Prostate gland (tissue), 2 donors: Measurements from ENCODE around the gene GPX3. TPM values are rescaled to one million over a fixed set of nuclear protein-coding genes. Genes with fewer than 3 reads are reported as not detected.

ENCODE experiments used
- DNase-seq: peaks from one replicate; pipeline ENCODE4 v3.0.0-alpha.2; 2019; ENCODE audit warnings: low spot score
- H3K27ac ChIP-seq, 2 donors: fragments of 200-600 bp; sonication (generic); 2 replicates each; pipeline ENCODE4 v1.5.1; 2017 to 2019
- H3K27me3 ChIP-seq: fragments of 200-600 bp; sonication (generic); replicated peaks from 2 replicates; pipeline ENCODE4 v1.5.1; 2019; ENCODE audit not compliant: insufficient read depth
- H3K36me3 ChIP-seq, 2 donors: fragments of 200-600 bp; sonication (generic); 1 replicate in 1 of 2; 2 replicates in 1 of 2; pipeline versions ENCODE4 v1.5.1 to v1.8.1; 2017 to 2019
- H3K4me1 ChIP-seq: fragments of 200-600 bp; sonication (generic); replicated peaks from 2 replicates; pipeline ENCODE4 v1.5.1; 2019
- H3K4me3 ChIP-seq, 2 donors: fragments of 200-600 bp; sonication (generic); 2 replicates each; pipeline ENCODE4 v1.5.1; 2017 to 2019
- H3K9me3 ChIP-seq: fragments of 200-600 bp; sonication (generic); 2 replicates; pipeline ENCODE4 v1.5.1; 2017
- POLR2A ChIP-seq: fragments of 450-650 bp; IDR thresholded peaks from one replicate; pipeline ENCODE4 v1.6.1; 2016; ENCODE audit warnings: antibody characterized with exemption, mild to moderate bottlenecking
- POLR2AphosphoS5 ChIP-seq: sonication (generic); formaldehyde crosslinking; IDR thresholded peaks from one replicate; pipeline ENCODE4 v1.6.1; 2017; ENCODE audit warnings: antibody characterized with exemption
- WGBS: methylation state at CpG from one replicate; pipeline ENCODE4 v1.1.5; 2018; 5-methylcytosine and 5-hydroxymethylcytosine counted together
- intact Hi-C: fragments of 100-400 bp; cut with DNase I; formaldehyde crosslinking; loops from one replicate; pipeline ENCODE4 v1.14.2; 2022
- total RNA-seq, 2 donors: library from RNA; depleted of rRNA; stranded (reverse); fragments of >200 nt; gene quantifications; one replicate each; pipeline ENCODE4 v1.1.0, GENCODE V29; 2016
- TF ChIP-seq, protein P1 (sequence below), 4 experiments: fragments of 200-600 bp in 2 of 4; fragments of 450-650 bp in 2 of 4; sonication (generic) in 2 of 4; IDR thresholded peaks; 1 replicate in 3 of 4; 2 replicates in 1 of 4; pipeline ENCODE4 v1.5.1; 2016 to 2019; ENCODE audit warnings: antibody characterized with exemption in 4 of 4, mild to moderate bottlenecking in 2 of 4, moderate library complexity in 2 of 4

GPX3 gene
- total RNA-seq, 2 donors from 2014 or later, result 195 to 270 TPM

DNA sequence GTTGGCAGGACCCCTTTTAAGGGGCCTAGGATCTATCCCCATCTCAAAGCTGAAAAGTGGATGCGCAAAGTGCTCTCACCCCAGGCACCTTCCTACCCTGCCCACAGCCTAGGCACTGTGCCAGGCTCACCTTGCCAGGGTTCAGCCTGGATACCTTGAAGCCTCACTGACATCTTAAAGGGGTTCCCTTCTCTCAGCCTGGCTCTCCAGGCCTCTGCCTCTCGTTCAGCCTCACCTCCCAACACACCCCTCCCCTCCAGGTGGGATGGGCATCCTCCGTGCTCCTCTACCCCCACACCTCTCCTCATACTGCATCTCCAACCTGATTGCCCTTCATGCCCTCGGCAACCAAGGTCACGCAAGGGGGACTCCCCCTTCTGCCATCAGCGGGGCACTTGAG is 34.9 kb downstream of the GPX3 start:
- H3K4me3 ChIP-seq, result no peak overlapping the region
- peak overlapping the region in 1 of 2 donors; percentile 12 for H3K27ac ChIP-seq
- DNase-seq, result no peak
- WGBS, result 71% methylated on average over 6 of the region's 6 CpGs
- H3K9me3 ChIP-seq, result no peaks in the 10 kb centered on the region
- H3K27me3 ChIP-seq, result no peaks in the 10 kb centered on the region
- no peak for TF ChIP-seq POLR2AphosphoS5
- TF ChIP-seq, protein P1, sequence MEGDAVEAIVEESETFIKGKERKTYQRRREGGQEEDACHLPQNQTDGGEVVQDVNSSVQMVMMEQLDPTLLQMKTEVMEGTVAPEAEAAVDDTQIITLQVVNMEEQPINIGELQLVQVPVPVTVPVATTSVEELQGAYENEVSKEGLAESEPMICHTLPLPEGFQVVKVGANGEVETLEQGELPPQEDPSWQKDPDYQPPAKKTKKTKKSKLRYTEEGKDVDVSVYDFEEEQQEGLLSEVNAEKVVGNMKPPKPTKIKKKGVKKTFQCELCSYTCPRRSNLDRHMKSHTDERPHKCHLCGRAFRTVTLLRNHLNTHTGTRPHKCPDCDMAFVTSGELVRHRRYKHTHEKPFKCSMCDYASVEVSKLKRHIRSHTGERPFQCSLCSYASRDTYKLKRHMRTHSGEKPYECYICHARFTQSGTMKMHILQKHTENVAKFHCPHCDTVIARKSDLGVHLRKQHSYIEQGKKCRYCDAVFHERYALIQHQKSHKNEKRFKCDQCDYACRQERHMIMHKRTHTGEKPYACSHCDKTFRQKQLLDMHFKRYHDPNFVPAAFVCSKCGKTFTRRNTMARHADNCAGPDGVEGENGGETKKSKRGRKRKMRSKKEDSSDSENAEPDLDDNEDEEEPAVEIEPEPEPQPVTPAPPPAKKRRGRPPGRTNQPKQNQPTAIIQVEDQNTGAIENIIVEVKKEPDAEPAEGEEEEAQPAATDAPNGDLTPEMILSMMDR (IDR thresholded peaks at IDR 0.05), result no peak
- intact Hi-C loops, result no loop called here
- peaks cover 0 to 8% of the 10 kb centered on the region in 2 donors for H3K36me3 ChIP-seq
- no peaks in the 10 kb centered on the region for H3K4me1 ChIP-seq

DNA sequence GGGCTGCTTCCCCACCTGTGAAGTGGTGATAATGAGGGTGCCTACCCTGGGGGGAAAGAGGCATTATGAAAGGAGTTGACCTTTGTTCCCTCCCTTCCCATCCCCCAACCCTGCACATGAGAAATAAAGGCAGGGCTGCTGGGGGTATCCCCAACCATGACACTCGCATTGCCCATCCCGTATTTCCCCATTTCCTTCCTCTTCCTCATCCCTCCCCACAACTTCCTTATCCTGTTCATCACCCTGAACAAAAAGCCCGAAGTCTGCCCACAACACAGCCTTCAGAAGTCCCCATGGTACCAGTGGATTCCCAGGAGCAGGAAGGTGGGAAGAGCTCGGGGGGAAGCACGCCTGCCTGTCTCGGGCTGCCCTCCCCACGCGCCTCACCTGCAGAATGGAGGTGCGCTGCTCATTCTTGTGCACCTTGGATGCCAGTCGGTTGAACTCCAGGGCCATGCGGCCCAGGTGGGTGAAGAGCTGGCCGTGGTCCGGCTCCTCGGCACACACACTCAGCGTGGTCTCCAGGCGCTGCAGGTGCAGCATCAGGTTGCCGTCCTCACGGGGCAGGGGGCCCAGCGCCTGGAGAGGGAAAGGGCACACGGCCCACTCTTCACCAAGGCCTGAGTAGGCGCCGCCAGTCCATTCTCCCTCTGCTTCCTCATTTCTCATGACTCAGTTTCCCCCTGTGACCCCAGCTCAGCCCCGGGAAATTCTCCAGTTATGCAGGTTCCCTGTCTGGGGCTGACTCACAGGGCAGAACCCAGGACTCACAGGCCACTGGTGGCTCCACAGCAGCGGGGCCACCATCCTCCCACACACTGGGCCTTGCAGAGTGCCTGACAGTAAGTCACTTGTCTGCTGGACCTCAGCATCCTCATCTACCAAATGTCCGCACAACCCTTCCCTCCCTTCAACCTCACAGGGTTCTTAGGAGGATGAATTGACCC is 36.3 kb downstream of the GPX3 start:
- DNase-seq, result no peak
- TF ChIP-seq, protein P1 (IDR thresholded peaks at IDR 0.05), result no peak
- TF ChIP-seq POLR2AphosphoS5 (no peak), POLR2A (no peak)
- no peak overlapping the region for H3K4me3 ChIP-seq
- no peaks in the 10 kb centered on the region for H3K9me3 ChIP-seq
- H3K27me3 ChIP-seq, result no peaks in the 10 kb centered on the region
- H3K27ac ChIP-seq, result no peak overlapping the region
- H3K36me3 ChIP-seq, result peaks cover 2 to 11% of the 10 kb centered on the region in 2 donors
- intact Hi-C loops, result no loop called here
- WGBS, result 91% methylated on average over 24 of the region's 25 CpGs
- no peaks in the 10 kb centered on the region for H3K4me1 ChIP-seq

DNA sequence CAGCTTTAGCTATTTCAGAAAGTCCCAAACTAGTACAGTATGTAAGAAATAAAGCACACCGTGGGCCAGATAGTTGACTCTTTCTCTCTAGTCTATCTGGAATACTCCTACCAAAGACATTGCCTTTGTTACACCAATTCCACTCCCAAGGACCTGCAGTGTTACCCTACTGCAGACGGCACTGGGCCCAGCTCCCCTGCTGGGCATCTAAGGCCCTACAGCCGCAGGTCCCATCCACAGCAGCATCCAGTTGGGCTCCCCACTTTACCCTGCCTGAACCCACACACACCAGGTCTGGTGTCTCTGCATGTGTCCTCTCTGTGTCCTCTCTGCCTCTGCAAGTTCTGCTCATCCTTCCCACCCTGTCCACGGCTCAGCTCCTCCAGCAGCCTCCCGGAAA is 37.9 kb downstream of the GPX3 start:
- H3K4me3 ChIP-seq, result no peak overlapping the region
- intact Hi-C loops, result no loop called here
- DNase-seq, result no peak
- H3K36me3 ChIP-seq, result peaks cover 2 to 12% of the 10 kb centered on the region in 2 donors
- no peaks in the 10 kb centered on the region for H3K4me1 ChIP-seq
- no peaks in the 10 kb centered on the region for H3K27me3 ChIP-seq
- TF ChIP-seq, protein P1 (IDR thresholded peaks at IDR 0.05), result no peak
- TF ChIP-seq POLR2AphosphoS5, result no peak
- TF ChIP-seq POLR2A, result no peak
- H3K27ac ChIP-seq, result no peak overlapping the region
- 78% methylated on average over 5 of the region's 5 CpGs for WGBS
- H3K9me3 ChIP-seq, result no peaks in the 10 kb centered on the region

DNA sequence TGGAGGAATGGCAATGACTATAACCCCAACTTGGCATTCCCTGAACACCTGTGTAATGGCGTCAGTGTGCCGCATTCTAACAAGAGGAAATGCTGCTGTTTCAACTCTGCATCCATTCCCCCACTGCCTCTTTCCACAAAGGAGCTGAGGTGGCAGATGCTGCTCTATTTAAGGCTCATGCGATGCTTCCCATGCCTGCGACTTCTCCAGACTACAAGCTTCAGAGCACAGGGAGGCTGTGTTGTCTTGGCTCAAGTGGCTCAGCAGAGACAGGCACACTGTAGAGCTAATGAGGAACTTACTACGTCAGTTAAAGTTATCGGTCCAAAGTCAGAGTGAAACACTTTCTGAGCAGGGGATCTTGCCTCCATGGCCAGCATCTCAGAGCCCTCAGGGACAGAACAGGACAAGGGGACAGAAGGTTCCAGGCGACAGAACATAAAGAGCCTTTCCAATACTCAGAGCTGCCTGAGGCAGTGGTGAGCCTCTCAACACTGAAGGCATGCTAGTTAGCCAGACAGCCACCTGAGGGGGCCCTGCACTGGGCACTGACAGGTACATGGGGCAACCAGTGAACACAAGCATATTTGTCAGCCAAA is 38.6 kb downstream of the GPX3 start:
- Histone ChIP-seq H3K9me3 (no peaks in the 10 kb centered on the region), H3K27me3 (no peaks in the 10 kb centered on the region), H3K36me3 (peaks cover 2 to 12% of the 10 kb centered on the region in 2 donors), H3K4me1 (no peaks in the 10 kb centered on the region), H3K27ac (no peak overlapping the region), H3K4me3 (no peak overlapping the region)
- WGBS, result 92% methylated on average over 7 of the region's 7 CpGs
- intact Hi-C loops, result no loop called here
- DNase-seq, result no peak
- TF ChIP-seq POLR2A, result no peak
- TF ChIP-seq POLR2AphosphoS5, result no peak
- TF ChIP-seq, protein P1 (IDR thresholded peaks at IDR 0.05), result no peak
